HepG2 (cell line): ENCODE results near the gene RLF. TPM values are rescaled to one million over a fixed set of nuclear protein-coding genes. Genes with fewer than 3 reads are reported as not detected.

Source experiments
- CHD2 ChIP-seq: IDR thresholded peaks from 2 replicates; pipeline ENCODE4 v1.6.1; 2011; ENCODE audit warnings: low read depth, low read length, improper control_type of control experiment
- CHD4 ChIP-seq: fragments of 200-600 bp; sonication (generic); IDR thresholded peaks from 2 replicates; pipeline ENCODE4 v1.7.0; 2017; ENCODE audit warnings: mild to moderate bottlenecking, low read length, borderline replicate concordance
- ERF ChIP-seq: IDR thresholded peaks from 2 replicates; pipeline ENCODE4 v1.6.1; 2018; ENCODE audit warnings: missing biosample characterization, missing genetic modification reagents
- KDM1A ChIP-seq: IDR thresholded peaks from 2 replicates; pipeline ENCODE4 v1.6.1; 2016; ENCODE audit warnings: missing compliant biosample characterization
- KMT2B ChIP-seq: IDR thresholded peaks from 2 replicates; pipeline ENCODE4 v1.6.1; 2016; ENCODE audit warnings: missing genetic modification reagents, missing compliant biosample characterization
- MAFK ChIP-seq, 2 experiments: IDR thresholded peaks in 1 of 2; conservative IDR thresholded peaks in 1 of 2; 2 replicates each; pipeline ENCODE4 v1.6.1; 2011; ENCODE audit warnings: improper control_type of control experiment in 2 of 2, low read length in 2 of 2
- MED1 ChIP-seq: sonication (generic); formaldehyde crosslinking; IDR thresholded peaks from 2 replicates; pipeline ENCODE4 v1.4.0; 2020; ENCODE audit warnings: missing genetic modification reagents
- NCOR1 ChIP-seq: fragments of 200-600 bp; sonication (generic); IDR thresholded peaks from 2 replicates; pipeline ENCODE4 v1.7.0; 2017; ENCODE audit warnings: antibody characterized with exemption, low read length, borderline replicate concordance
- NFE2L2 ChIP-seq: fragments of 150-350 bp; IDR thresholded peaks from 2 replicates; pipeline ENCODE4 v1.6.1; 2014; ENCODE audit warnings: low read length
- SATB2 ChIP-seq: sonication (generic); formaldehyde crosslinking; IDR thresholded peaks from 2 replicates; pipeline ENCODE4 v1.5.0; 2020; ENCODE audit warnings: missing genetic modification reagents
- TAF1 ChIP-seq: sonication (generic); formaldehyde crosslinking; IDR thresholded peaks from 2 replicates; pipeline ENCODE4 v1.4.0; 2020; ENCODE audit warnings: missing genetic modification reagents
- polyA plus RNA-seq, 8 experiments: library from polyadenylated mRNA; depleted of rRNA in 3 of 8; stranded (reverse) in 7 of 8; unstranded in 1 of 8; fragments of >200 nt; fragmentation: Illumina TruSeq in 4 of 8; extraction: Trizol in 4 of 8; gene quantifications; 2 replicates each; pipeline versions ENCODE4 v1.2.1 to v1.2.3, GENCODE V29; 2011 to 2016; ENCODE audit warnings: low read depth in 4 of 8, missing spikeins in 1 of 8, mixed read lengths in 1 of 8; ENCODE audit not compliant: insufficient read depth in 1 of 8
- total RNA-seq, 5 experiments: library from RNA; depleted of rRNA; stranded (reverse); fragments of >200 nt; fragmentation: Illumina TruSeq; extraction: Trizol; gene quantifications; 2 replicates each; pipeline ENCODE4 v1.2.3, GENCODE V29; 2016; ENCODE audit warnings: low read depth in 1 of 5
- TF ChIP-seq, protein P1 (sequence below): IDR thresholded peaks from 2 replicates; pipeline ENCODE4 v1.6.1; 2016; ENCODE audit warnings: mild to moderate bottlenecking
- TF ChIP-seq, protein P2 (sequence below): sonication (generic); formaldehyde crosslinking; IDR thresholded peaks from one replicate; pipeline ENCODE4 v1.5.1; 2020; ENCODE audit warnings: mild to moderate bottlenecking, missing genetic modification reagents; ENCODE audit errors: not compliant biosample characterization
- TF ChIP-seq, protein P3 (sequence below): conservative IDR thresholded peaks from 2 replicates; pipeline ENCODE4 v1.6.1; 2018; ENCODE audit warnings: missing genetic modification reagents
- TF ChIP-seq, protein P4 (sequence below): sonication (generic); formaldehyde crosslinking; IDR thresholded peaks from 2 replicates; pipeline ENCODE4 v1.9.0; 2022; ENCODE audit warnings: low read depth, missing genetic modification reagents

RLF gene
- total and polyA plus RNA-seq, 2 of the 13 experiments (the other 11 are each of a cell fraction or from before 2014, with no cell fraction given) = 9.0 to 15.7 TPM

DNA sequence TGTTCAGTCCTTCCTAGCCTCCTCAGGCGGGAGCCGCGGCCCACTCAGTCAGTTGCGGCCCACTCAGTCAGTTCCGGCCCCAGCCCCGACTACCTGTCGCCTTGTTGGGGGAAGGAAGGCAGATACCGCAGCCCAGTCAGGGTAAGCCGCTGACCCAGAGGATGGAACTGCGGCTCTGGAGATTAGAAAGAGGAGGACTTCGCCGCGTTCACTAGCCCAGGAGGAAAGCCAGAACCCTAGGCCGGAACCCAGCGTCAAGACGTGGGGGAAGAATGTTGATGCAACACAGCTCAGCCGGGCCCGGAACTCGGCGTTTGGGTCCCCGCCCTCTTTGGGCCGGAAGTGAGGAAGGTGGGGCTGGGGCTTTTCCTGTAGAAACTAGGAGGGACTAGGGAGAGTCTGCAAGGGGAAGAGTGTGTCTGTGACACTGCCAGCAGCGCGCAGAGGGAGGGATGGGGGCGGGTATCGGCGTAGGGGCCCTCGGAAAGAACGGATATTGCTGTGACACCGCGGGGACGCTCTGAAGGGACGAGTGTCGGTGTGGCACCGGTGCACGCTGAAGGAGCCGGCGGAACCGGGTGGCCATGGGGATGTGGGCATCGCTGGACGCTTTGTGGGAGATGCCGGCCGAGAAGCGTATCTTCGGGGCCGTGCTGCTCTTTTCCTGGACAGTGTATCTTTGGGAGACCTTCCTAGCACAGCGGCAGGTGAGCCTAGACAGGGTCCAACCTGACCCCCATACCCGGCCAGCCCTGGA, 96.7 kb downstream of the RLF start, which contains the start of gene ZMPSTE24 (continued):
- TF ChIP-seq NCOR1 = peak; percentile 59; the same call in 1 of the 2 replicates
- TF ChIP-seq NFE2L2 = no peak
- peak; percentile 89 for TF ChIP-seq TAF1 (CRISPR knock-in tag)
- TF ChIP-seq KMT2B = peak; percentile 99
- peak; percentile 61; the same call in 1 of the 2 replicates for TF ChIP-seq MED1 (CRISPR knock-in tag)
- TF ChIP-seq, protein P1, sequence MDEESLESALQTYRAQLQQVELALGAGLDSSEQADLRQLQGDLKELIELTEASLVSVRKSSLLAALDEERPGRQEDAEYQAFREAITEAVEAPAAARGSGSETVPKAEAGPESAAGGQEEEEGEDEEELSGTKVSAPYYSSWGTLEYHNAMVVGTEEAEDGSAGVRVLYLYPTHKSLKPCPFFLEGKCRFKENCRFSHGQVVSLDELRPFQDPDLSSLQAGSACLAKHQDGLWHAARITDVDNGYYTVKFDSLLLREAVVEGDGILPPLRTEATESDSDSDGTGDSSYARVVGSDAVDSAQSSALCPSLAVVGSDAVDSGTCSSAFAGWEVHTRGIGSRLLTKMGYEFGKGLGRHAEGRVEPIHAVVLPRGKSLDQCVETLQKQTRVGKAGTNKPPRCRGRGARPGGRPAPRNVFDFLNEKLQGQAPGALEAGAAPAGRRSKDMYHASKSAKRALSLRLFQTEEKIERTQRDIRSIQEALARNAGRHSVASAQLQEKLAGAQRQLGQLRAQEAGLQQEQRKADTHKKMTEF (CRISPR knock-in tag) = peak; percentile 95
- TF ChIP-seq SATB2 (CRISPR knock-in tag) = no peak
- TF ChIP-seq KDM1A = 0 out of 2 replicates have a peak, but pooled peaks have one; percentile 47
- TF ChIP-seq, protein P2, sequence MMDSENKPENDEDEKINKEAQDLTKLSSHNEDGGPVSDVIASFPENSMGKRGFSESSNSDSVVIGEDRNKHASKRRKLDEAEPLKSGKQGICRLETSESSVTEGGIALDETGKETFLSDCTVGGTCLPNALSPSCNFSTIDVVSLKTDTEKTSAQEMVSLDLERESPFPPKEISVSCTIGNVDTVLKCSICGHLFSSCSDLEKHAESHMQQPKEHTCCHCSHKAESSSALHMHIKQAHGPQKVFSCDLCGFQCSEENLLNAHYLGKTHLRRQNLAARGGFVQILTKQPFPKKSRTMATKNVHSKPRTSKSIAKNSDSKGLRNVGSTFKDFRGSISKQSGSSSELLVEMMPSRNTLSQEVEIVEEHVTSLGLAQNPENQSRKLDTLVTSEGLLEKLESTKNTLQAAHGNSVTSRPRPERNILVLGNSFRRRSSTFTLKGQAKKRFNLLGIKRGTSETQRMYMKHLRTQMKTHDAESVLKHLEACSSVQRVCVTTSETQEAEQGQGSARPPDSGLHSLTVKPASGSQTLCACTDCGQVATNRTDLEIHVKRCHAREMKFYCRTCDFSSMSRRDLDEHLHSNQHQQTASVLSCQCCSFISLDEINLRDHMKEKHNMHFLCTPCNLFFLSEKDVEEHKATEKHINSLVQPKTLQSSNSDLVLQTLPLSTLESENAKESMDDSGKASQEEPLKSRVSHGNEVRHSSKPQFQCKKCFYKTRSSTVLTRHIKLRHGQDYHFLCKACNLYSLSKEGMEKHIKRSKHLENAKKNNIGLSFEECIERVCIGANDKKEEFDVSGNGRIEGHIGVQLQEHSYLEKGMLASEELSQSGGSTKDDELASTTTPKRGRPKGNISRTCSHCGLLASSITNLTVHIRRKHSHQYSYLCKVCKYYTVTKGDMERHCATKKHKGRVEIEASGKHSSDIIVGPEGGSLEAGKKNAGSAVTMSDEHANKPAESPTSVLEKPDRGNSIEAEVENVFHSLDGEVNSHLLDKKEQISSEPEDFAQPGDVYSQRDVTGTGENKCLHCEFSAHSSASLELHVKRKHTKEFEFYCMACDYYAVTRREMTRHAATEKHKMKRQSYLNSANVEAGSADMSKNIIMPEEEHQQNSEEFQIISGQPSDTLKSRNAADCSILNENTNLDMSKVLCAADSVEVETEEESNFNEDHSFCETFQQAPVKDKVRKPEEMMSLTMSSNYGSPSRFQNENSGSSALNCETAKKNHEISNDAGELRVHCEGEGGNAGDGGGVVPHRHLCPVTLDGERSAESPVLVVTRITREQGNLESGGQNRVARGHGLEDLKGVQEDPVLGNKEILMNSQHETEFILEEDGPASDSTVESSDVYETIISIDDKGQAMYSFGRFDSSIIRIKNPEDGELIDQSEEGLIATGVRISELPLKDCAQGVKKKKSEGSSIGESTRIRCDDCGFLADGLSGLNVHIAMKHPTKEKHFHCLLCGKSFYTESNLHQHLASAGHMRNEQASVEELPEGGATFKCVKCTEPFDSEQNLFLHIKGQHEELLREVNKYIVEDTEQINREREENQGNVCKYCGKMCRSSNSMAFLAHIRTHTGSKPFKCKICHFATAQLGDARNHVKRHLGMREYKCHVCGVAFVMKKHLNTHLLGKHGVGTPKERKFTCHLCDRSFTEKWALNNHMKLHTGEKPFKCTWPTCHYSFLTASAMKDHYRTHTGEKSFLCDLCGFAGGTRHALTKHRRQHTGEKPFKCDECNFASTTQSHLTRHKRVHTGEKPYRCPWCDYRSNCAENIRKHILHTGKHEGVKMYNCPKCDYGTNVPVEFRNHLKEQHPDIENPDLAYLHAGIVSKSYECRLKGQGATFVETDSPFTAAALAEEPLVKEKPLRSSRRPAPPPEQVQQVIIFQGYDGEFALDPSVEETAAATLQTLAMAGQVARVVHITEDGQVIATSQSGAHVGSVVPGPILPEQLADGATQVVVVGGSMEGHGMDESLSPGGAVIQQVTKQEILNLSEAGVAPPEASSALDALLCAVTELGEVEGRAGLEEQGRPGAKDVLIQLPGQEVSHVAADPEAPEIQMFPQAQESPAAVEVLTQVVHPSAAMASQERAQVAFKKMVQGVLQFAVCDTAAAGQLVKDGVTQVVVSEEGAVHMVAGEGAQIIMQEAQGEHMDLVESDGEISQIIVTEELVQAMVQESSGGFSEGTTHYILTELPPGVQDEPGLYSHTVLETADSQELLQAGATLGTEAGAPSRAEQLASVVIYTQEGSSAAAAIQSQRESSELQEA (CRISPR knock-in tag) = peak; percentile 89
- TF ChIP-seq CHD4 = no peak
- no peak for TF ChIP-seq MAFK (conservative IDR thresholded peaks at IDR 0.05 in 1 of 2, IDR thresholded peaks at IDR 0.05 in 1 of 2; ENCODE audit: low read length in 2 of 2)
- TF ChIP-seq CHD2 = peak; percentile 51; the same call in 1 of the 2 replicates
- peak; percentile 89 for TF ChIP-seq ERF
- TF ChIP-seq, protein P3, sequence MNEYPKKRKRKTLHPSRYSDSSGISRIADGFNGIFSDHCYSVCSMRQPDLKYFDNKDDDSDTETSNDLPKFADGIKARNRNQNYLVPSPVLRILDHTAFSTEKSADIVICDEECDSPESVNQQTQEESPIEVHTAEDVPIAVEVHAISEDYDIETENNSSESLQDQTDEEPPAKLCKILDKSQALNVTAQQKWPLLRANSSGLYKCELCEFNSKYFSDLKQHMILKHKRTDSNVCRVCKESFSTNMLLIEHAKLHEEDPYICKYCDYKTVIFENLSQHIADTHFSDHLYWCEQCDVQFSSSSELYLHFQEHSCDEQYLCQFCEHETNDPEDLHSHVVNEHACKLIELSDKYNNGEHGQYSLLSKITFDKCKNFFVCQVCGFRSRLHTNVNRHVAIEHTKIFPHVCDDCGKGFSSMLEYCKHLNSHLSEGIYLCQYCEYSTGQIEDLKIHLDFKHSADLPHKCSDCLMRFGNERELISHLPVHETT = peak; percentile 96
- TF ChIP-seq, protein P4, sequence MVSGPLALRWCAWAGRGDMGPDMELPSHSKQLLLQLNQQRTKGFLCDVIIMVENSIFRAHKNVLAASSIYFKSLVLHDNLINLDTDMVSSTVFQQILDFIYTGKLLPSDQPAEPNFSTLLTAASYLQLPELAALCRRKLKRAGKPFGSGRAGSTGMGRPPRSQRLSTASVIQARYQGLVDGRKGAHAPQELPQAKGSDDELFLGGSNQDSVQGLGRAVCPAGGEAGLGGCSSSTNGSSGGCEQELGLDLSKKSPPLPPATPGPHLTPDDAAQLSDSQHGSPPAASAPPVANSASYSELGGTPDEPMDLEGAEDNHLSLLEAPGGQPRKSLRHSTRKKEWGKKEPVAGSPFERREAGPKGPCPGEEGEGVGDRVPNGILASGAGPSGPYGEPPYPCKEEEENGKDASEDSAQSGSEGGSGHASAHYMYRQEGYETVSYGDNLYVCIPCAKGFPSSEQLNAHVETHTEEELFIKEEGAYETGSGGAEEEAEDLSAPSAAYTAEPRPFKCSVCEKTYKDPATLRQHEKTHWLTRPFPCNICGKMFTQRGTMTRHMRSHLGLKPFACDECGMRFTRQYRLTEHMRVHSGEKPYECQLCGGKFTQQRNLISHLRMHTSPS (CRISPR knock-in tag) = no peak; the same call in 1 of the 2 replicates
